Left forelimb (tissue), 1 donor: ENCODE measurements around the gene CFAP299.
"Not testable (repeated sequence)": the region's sequence is repeated elsewhere in the genome, so short reads cannot be mapped to it uniquely, and the experiment has no call there.

Experiments used
- DNase-seq: peaks from one replicate; pipeline ENCODE4 v3.0.0-alpha.2; 2018; ENCODE audit warnings: low spot score

Gene CFAP299

DNA sequence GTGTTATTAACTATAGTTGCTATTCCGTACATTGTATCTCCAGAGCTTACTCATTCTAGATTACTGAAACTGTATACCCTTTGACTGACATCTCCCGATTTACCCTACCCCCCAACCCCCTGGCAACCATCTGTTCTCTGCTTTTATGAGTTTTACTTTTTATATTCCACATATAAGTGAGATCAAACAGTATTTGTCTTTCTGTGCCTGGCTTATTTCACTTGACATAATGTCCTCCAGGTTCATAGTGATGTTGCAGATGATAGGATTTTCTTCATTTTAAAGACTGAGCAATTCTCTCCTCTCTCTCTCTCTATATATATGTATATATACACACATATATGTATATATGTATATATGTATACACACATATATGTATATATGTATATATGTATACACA lies 54.6 kb downstream of the CFAP299 start:
- DNase-seq: no peak

DNA sequence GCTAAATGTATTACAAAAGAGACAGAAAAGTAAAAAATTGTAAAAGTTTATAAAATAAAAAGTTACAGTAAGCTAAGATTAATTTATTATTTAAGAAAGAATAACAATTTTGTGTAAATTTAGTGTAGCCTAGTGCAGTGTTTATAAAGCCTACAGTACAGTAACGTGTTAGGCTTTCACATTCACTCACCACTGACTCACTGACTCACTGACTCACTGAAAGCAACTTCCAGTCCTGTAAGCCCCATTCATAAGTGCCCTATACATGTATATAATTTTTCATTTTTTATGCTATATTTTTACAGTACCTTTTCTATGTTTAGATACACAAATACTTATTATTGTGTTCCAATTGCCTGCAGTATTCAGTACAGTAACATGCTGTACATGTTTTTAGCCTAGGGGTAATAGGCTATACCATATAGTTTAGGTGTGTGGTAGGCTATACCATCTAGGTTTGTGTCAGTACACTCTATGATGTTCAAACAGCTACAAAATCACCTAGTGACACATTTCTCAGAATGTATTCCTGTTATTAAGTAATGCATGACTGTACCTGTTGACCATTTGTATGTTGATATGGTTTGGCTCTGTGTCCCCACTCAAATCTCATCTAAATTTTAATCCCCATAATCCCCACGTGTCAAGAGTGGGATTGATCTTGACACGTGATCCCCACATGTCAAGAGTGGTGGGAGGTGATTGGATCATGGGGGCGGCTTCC lies 57.9 kb downstream of the CFAP299 start:
- DNase-seq: no peak

DNA sequence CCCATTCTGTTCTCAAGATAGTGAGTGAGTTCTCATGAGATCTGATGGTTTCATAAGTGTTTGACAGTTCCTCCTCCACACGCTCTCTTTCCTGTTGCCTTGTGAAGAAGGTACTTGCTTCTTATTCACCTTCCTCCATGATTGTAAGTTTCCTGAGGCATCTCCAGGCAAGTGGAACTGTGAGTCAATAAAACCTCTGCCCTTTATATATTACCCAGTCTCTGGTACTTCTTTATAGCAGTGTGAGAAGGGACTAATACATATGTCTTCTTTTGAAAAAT lies 58.4 kb downstream of the CFAP299 start:
- DNase-seq: no peak

DNA sequence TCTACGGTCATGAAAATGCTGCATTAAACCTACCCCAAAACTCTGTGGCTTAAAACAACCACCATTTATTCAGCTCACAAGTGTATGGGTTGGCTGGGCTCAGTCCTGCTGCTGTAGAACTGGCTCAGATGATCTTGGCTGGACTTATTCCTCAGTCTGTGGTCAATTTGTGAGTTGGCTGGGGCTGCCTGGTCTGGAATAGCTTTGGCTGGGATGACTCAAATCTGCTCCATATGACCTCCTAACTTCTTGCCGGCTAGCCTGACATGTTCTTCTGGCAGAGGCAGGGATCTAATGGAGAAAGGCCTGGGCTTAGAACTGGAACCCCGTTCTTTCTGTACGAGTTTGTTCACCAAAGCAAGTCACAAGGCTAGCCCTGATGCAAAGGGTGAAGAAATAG lies 71.7 kb downstream of the CFAP299 start:
- no peak for DNase-seq

DNA sequence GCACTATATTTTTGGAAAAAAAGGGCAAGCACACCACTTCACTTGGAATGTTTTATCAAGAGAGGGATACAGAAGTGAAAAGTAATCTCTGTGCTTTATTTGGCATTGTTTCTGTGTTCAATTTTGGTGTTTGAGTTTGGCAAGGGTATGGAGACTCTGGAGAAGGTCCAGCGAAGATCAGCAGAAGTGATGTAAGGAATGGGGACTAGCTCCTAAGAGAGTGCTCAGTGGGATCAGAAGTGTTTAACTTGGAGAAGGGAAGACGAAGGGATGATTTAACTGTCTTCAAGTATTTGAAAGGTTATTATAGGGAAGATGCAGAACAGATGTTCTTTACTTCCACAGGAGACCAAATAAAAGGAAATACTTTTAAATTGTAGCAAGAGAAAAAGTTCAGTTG lies 74.3 kb downstream of the CFAP299 start:
- DNase-seq: no peak

DNA sequence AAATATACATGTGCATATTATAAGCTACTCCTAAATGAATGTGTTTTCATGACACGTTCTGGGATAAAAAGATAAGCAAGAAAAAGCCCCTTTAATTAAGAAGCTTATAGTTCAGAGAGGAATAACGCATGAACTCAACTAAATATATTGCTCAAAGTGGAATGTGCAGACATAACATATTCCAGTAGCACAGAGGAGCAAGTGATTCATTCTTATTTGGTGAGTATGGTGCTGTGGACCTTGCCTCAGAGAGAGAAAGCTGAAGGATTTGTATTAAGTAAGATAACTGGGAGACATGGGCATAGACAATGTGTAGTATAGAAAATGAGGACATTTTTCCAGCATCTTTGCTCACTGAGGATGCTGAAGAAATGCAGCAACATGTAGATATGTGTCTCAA lies 76.8 kb downstream of the CFAP299 start:
- no peak for DNase-seq

DNA sequence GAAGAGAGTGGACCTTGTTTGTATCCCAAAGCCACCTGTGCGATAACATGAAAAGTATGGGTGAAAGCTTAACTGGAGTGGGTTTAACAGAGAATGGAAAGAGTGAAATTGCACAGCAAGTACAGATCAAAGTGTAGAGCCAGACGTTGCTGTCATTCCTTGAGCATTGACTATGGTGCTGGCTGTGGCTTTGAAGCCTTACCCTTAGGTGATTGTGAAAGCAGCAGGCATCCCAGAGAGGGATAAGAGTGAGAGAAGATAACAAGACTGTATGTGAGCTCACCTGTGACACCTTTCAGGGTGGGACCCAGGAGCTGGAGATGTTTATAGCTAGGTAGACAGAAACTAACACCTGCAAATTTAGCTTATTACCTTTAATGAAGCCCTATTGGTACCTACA lies 77.6 kb downstream of the CFAP299 start:
- DNase-seq: no peak

DNA sequence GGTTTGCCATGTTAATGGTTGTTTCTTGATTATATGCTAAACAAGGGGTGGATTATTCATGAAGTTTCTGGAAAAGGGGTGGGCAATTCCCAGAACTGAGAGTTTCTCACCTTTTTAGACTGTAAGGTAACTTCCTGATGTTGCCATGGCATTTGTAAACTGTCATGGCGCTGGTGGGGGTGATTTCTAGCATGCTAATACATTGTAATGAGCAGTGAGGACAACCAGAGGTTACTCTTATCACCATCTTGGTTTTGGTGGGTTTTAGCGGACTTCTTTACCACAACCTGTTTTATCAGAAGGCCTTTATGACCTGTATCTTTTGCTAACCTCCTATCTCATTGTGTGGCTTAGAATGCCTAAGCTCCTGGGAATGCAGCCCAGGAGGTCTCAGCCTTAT lies 81.5 kb downstream of the CFAP299 start:
- DNase-seq: no peak

DNA sequence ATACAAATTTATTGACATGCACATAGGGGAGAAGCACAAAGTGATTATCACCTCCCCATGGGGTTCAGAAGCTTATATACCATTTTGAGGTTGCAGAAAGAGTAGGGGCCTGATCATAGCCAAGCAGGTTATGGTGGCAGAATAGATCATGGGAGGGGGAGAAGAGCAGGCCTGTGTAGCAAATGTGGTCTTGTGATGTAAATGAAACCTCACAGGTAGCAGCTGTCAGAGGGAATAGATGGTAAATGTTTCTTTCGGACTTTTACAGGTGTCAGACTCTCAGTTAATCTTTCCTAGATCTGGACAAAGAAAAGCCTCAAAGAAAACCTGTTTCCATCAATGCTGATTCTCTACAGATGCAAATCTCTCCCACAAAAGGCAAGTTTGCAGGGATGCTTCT lies 84.4 kb downstream of the CFAP299 start:
- no peak for DNase-seq

DNA sequence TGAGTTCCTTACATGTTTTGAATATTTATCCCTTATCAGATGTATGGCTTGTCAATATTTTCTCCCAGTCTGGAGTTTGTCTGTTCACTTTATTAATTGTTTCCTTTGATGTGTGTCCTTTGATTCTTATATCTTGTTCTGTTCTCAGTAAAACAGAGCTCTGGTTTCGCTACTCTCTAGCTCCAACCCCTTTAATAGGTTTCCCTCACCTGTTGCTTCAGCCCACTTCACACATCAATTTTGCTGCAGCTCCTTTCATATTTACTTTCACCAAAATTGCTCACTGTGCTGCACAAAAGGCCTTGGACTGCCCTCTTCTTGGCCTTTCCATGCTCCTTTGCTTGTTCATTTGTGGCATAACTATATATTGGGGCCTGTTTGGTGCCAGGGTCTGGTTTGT lies 85.1 kb downstream of the CFAP299 start:
- DNase-seq: no peak

DNA sequence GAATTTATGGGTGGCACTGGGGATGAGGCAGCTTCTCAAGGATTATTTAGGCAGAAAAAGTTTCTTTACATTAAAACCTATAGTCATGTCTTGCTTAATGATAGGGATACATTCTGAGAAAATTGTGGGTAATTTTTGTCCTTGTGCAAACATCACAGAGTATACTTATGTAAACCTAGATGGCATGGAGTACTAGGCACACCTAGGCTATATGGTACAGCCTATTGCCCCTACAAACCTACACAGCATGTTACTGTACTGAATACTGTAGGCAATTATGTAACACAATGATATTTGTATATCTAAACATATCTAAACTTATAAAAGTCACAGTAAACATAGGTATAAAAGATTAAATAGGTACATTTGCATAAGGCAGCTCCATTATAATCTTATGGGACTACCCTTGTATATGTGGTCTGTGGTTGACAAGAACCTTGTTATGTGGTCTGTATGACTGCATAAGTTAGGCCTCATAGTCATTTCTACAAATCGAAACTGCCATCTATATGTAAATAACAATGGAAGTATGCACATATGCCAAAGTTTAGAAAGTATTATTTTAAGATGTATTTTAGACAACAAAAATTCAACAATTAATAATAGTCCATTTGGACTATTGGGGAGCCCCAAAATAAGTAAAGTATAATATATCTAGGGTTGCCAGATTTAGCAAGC lies 87.3 kb downstream of the CFAP299 start:
- no peak for DNase-seq

DNA sequence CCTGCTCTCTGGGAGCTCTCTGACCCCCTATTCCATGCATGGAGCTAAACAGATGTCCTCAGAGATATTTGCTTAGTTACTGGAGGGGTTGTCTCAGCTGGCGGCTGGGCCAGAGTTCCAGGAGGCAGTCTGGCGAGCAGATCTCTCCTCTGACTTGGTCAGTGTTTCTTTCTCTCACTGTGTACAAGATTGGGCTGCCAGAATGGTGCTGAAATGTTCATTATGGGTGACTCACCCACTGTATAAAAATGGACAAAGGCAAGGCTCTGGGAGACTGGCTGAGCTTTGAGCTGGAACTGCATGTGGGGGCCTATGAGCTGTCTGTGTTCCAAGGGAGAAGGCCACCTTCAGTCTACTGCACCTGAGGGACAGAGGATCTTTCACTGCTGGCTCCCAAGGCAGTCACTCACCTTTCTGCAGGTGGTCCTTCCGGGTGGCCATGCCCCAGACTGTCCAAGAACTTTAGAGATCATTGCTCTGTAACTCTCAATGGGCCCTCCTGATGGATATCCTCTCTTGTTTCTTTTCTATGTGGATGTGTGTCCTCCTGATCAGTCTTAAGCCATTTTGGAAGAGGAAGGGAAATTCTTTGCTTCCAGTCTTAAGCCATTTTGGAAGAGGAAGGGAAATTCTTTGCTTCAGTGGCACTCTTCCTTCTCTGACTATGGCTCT lies 88.2 kb downstream of the CFAP299 start:
- no peak for DNase-seq

DNA sequence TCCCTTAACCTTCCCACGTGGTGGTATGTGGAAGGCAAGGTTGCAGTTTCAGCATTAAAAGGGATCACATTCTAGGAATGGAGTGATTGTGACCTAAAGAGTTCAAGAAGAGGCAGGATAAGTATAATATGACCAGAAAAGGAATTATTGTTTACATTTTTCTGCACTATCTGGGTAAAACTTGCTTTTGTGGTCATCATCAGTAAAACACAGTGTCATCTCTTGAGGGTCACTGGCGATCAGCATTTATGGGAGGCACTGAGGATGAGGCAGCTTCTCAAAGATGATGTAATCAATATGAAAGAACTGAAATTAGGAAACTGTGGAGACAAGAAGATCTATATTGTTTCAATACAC lies 88.7 kb downstream of the CFAP299 start:
- no peak for DNase-seq

DNA sequence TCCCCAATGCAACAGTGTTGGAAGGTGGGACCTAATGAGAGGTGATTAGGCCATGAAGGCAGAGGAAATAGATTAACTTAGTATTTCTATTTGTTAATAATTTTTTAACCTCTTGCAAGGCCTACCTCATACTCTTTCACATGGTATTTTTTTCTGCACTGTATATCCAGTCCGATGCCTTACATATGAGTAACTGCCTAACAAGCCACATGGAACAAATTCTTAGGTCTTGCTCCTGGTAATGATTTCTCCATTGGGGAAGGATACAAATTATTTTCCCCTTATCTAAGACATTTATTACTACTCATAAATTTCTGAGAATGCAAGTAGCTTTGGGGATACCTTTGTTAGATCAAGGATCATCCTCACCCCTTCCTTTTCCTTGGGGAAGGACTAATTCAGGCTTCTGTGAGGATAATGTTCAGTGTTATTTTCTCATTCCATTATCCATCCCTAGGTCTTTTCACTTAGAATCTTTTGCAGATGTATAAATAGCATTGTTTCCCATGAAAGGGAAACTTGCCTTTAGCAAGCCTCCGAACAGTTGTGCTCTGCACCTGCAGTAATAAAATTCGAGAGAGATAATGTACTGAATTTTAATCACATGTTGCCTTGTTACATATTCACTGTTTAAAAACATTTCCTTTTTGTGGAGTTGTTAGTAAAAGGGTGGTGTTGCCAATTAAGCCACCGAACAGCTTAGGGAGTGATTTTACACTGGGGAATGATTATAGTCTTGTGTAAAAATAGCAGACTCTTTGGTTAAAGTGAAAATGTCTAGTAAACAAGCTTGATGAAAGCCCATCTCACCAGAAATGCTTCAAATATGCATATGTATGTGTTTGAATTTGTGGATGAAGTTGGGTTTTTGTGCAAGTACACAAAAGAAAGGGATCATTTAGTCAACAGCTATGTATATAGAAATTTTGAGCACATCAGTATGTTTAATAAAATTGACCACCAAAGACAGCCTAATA lies 89.9 kb downstream of the CFAP299 start:
- DNase-seq: no peak

DNA sequence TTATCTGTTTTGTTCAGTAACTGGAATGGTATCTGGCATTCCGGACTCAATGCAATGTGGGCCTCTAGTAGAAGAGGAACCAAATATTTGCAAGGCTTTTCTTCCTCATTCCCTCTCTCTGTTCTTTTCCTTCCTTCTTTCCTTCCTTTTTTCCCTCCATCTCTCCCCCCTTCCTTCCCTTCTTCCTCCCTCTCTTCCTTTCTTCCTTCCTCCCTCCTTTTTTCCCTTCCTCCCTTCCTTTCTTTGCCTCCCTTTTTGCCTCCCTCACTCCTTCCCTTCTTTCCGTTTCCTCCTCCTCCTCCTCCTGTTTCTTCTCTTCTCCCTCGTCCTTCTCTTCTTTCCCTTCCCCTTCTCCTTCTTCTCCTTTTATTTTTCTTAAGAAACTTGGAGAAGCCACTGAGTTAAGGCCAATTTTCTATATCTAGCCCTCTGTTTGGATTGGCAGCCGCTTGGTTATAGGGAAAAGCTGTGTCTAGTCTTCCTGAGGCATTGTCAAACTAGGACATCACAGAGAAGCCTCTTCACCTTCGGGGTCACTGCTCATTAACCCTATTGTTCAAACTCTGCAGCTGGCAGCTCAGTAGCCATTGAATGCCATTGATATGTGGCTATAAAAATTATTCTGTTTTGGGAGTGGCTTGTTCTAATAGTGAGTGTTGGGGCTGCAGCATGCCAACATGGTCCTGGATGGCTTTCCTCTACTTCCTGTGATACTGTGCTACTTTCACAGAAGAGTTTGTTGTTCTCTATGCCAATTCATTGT lies 95.9 kb downstream of the CFAP299 start:
- no peak for DNase-seq

DNA sequence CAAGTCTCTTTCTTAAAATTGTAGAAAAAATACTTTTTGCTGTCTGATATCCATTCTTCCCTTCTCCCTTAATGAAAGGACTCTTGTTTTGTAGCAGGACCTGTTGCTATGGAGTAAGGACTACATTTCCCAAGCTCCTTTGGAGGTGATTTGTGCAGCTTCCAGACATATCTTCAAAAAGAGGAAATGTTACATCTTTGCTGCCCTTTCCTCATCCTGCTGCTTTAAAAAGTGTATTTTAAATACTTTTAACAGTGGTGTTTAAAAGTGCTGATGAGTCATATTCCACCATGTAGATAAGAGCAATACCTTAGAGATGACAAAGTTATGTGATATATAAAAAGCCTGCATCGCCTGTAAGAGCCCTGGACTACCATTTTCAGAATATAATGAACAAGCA lies 98.7 kb downstream of the CFAP299 start:
- DNase-seq: no peak

DNA sequence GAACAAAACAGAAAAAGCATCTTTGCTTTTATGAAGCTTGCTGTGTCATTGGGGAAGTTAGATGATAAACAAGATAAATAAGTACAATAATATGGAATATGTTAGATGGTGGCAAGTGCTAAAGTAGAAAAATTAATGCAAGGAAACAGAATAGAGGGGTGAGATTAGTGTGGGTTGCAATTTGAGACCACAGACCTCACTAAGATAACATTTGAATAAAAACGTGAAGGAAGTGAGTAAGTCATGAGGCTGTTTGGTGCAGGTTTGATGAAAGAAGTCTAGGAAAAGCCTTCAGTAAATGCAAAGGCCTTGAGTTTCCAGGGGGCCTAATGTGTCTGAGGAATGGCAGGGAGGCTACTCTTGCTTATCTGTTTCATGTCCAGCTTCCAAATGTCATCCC lies 102.5 kb downstream of the CFAP299 start:
- no peak for DNase-seq

DNA sequence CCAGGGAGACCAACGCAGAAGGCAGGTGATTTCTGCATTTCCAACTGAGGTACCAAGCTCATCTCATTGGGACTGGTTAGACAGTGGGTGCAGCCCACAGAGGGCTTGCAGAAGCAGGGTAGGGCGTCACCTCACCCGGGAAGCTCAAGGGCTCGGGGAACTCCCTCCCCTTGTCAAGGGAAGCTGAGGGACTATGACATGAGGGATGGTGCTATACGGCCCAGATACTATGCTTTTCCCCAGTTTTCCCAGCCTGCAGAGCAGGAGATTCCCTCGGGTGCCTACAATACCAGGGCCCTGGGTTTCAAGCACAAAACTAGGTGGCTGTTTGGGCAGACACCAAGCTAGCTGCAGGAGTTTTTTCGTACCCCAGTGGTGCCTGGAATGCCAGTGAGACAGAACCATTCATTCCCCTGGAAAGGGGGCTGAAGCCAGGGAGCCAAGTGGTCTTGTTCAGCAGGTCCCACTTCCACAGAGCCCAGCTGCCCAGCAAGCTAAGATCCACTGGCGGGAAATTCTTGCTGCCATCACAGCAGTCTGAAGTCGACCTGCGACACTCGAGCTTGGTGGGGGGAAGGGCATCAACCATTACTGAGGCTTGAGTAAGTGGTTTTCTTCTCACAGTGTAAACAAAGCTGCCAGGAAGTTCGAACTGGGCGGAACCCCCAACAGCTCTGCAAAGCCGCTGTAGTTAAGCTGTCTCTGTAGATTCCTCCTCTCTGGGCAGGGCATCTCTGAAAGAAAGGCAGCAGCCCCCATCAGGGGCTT lies 103.9 kb downstream of the CFAP299 start:
- not testable (repeated sequence) for DNase-seq

DNA sequence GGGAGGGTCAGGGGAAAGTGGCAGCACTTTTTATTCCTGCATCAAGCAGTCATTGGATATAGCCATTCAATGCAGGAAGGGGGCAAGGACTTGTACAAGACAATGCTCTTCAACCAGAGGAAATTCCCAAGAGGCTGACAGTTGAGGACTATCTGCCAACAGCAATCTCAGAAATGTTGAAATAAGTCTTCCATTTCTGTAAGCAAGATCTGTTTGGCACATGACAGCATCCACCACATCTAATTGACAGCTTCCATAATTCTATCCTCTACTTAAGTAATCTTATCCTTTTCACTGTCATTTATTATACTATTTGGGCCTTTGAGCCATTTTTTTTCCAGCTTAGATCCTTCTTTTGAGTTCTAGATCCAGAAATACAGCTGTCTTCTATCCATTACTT lies 110.7 kb downstream of the CFAP299 start:
- no peak for DNase-seq

DNA sequence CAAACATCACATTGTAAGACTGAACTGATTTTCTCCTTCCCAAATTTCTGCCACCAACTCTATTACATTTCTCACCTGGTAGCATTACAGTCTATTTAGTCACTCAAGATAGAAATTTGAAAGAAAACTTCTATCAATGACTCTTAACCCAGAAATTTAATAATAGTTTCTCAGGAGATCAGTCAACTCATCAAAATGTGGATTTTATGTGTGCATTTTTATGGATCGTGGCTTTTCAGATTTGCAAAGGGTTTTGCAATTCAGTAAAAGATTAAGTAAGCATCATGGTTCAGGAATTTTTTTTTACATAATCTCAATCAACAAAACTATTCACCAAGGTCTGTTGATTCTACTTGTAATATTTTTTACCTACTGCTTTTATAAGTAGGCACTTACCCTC lies 111.1 kb downstream of the CFAP299 start:
- no peak for DNase-seq

DNA sequence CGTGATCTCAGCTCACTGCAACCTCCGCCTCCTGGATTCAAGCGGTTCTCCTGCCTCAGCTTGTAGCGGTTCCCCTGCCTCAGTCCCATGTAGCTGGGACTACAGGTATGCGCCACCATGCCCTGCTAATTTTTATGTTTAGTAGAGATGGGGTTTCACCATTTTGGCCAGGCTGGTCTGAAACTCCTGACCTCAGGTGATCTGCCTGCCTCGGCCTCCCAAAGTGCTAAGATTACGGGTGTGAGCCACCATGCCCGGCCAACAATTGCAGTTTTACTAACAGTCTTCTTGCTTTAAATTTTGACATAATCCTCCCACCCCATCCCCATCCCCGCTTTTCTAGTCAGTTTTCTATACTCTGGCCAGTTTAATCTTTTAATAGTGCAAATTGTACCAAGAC lies 112.0 kb downstream of the CFAP299 start:
- no peak for DNase-seq
